ENCODE results near the gene PLEKHH1.

- TF ChIP-seq POLR2A (IDR thresholded peaks at IDR 0.05) (no peak), CTCF (IDR thresholded peaks at IDR 0.05) (no peak)
Measured at GRCh38 chr14:67502867-67503266, 30.2 kb upstream of the PLEKHH1 start.
